Measurements from ENCODE around the gene MARCHF3.
"Not testable (repeated sequence)": the region's sequence is repeated elsewhere in the genome, so short reads cannot be mapped to it uniquely, and the experiment has no call there.

MARCHF3 gene

GRCh38 chr5:126917918-126918614 is 112.3 kb downstream of the MARCHF3 start:
- DNase-seq (ENCODE audit: low spot score): no peak

GRCh38 chr5:126915496-126915895 is 114.9 kb downstream of the MARCHF3 start:
- no peak for DNase-seq (ENCODE audit: low spot score)

GRCh38 chr5:126914801-126915436 is 115.4 kb downstream of the MARCHF3 start:
- no peak for DNase-seq (ENCODE audit: low spot score)

- no peak for DNase-seq (ENCODE audit: low spot score)
These were observed 117.7 kb downstream of the MARCHF3 start for GRCh38 chr5:126912616-126913200.

GRCh38 chr5:126911986-126912385 is 118.4 kb downstream of the MARCHF3 start:
- no peak for DNase-seq (ENCODE audit: low spot score)

GRCh38 chr5:126909856-126910255 is 120.5 kb downstream of the MARCHF3 start:
- DNase-seq (ENCODE audit: low spot score): no peak

GRCh38 chr5:126904407-126904806 is 126.0 kb downstream of the MARCHF3 start:
- DNase-seq (ENCODE audit: low spot score): not testable (repeated sequence)

- no peak for DNase-seq (ENCODE audit: low spot score)
These were observed 129.6 kb downstream of the MARCHF3 start for GRCh38 chr5:126900796-126901195.

- DNase-seq (ENCODE audit: low spot score): no peak
These were observed 130.9 kb downstream of the MARCHF3 start for GRCh38 chr5:126899476-126899875.

- DNase-seq (ENCODE audit: low spot score): no peak
These were observed 132.3 kb downstream of the MARCHF3 start for GRCh38 chr5:126897851-126898630.

- no peak for DNase-seq (ENCODE audit: low spot score)
These were observed 134.1 kb downstream of the MARCHF3 start for GRCh38 chr5:126896170-126896702.

GRCh38 chr5:126895712-126896111 is 134.6 kb downstream of the MARCHF3 start:
- DNase-seq (ENCODE audit: low spot score): not testable (repeated sequence)

- not testable (repeated sequence) for DNase-seq (ENCODE audit: low spot score)
These were observed 139.9 kb downstream of the MARCHF3 start for GRCh38 chr5:126890414-126890813.

- DNase-seq (ENCODE audit: low spot score): no peak
These were observed 142.2 kb downstream of the MARCHF3 start for GRCh38 chr5:126888175-126888574.

- no peak for DNase-seq (ENCODE audit: low spot score)
These were observed 146.0 kb downstream of the MARCHF3 start for GRCh38 chr5:126884269-126884819.

- DNase-seq (ENCODE audit: low spot score): no peak
These were observed 146.7 kb downstream of the MARCHF3 start for GRCh38 chr5:126883564-126884245.

GRCh38 chr5:126881821-126882600 is 148.3 kb downstream of the MARCHF3 start:
- DNase-seq (ENCODE audit: low spot score): no peak

- DNase-seq (ENCODE audit: low spot score): no peak
These were observed 151.7 kb downstream of the MARCHF3 start for GRCh38 chr5:126878634-126879033.

- no peak for DNase-seq (ENCODE audit: low spot score)
These were observed 152.3 kb downstream of the MARCHF3 start for GRCh38 chr5:126878085-126878484.

- DNase-seq (ENCODE audit: low spot score): no peak
These were observed 152.8 kb downstream of the MARCHF3 start for GRCh38 chr5:126877602-126878001.
